GM12891 (cell line): Measurements from ENCODE around the gene DNAH11.

Experiments used
- PAX5 ChIP-seq: IDR thresholded peaks from 2 replicates; pipeline ENCODE4 v1.6.1; 2011; ENCODE audit warnings: low read length, moderate library complexity, mild to moderate bottlenecking; ENCODE audit not compliant: insufficient read depth, severe bottlenecking
- POLR2A ChIP-seq: IDR thresholded peaks from 2 replicates; pipeline ENCODE4 v1.6.1; 2011; ENCODE audit warnings: low read depth, low read length, control low read depth
- POLR2AphosphoS5 ChIP-seq: IDR thresholded peaks from 2 replicates; pipeline ENCODE4 v1.6.1; 2011; ENCODE audit warnings: low read depth, low read length, control low read depth

DNA sequence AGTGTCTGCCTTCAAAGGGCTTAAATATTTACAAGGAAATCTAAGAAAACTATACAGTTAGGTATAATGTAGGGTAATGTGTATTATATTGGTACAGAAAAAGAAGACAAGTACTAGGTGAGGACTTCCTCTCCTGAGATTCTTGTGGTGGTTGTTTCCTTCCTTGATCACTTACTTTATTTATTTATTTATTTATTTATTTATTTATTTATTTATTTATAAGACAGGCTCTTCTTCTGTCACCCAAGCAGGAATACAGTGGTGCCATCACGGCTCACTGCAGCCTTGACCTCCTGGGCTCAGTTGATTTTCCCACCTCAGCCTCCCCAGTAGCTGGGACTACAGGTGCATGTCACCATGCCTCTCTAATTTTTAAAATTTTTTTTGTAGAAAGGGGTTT, 18.2 kb upstream of the DNAH11 start:
- TF ChIP-seq POLR2A (no peak), POLR2AphosphoS5 (no peak), PAX5 (no peak)
